Body of pancreas (tissue), 4 donors: ENCODE data around the gene CNKSR2. TPM values are rescaled to one million over a fixed set of nuclear protein-coding genes. Genes with fewer than 3 reads are reported as not detected.

ENCODE experiments used
- ATAC-seq: fragments of 150-250 bp; one replicate; pipeline ENCODE4 v1.9.1; 2016
- DNase-seq, 4 donors: peaks; one replicate each; pipeline ENCODE4 v3.0.0-alpha.2; 2019
- H3K27ac ChIP-seq, 4 donors: fragments of 200-600 bp; sonication (generic); 1 replicate in 3 of 4; 2 replicates in 1 of 4; pipeline versions ENCODE4 v1.5.1 to v1.6.1; 2016 to 2019; ENCODE audit warnings: mild to moderate bottlenecking in 1 of 4, mixed read lengths in 1 of 4, moderate library complexity in 1 of 4
- H3K27me3 ChIP-seq, 2 donors: fragments of 200-600 bp; sonication (generic); one replicate each; pipeline ENCODE4 v1.6.0; 2016; ENCODE audit warnings: mild to moderate bottlenecking in 1 of 2
- H3K36me3 ChIP-seq, 2 donors: fragments of 200-600 bp; sonication (generic); replicated peaks in 1 of 2; 2 replicates each; pipeline ENCODE4 v1.5.1; 2016; ENCODE audit warnings: low read depth in 2 of 2; ENCODE audit not compliant: insufficient read depth in 1 of 2
- H3K4me1 ChIP-seq: fragments of 200-600 bp; sonication (generic); one replicate; pipeline ENCODE4 v1.6.0; 2016
- H3K4me3 ChIP-seq, 2 donors: fragments of 200-600 bp; sonication (generic); 1 replicate in 1 of 2; 2 replicates in 1 of 2; pipeline ENCODE4 v1.5.1; 2016 to 2019
- H3K9me3 ChIP-seq, 3 donors: fragments of 200-600 bp; sonication (generic); 1 replicate in 2 of 3; 2 replicates in 1 of 3; pipeline ENCODE4 v1.5.1; 2016
- POLR2A ChIP-seq, 3 donors: fragments of 450-650 bp; IDR thresholded peaks; one replicate each; pipeline ENCODE4 v1.6.1; 2016; ENCODE audit warnings: antibody characterized with exemption in 3 of 3, mild to moderate bottlenecking in 2 of 3
- WGBS, 2 donors: methylation state at CpG; one replicate each; pipeline ENCODE4 v1.1.5; 2017; 5-methylcytosine and 5-hydroxymethylcytosine counted together
- intact Hi-C: fragments of 100-400 bp; cut with DNase I; formaldehyde crosslinking; loops from one replicate; pipeline ENCODE4 v1.15.1; 2023
- total RNA-seq, 2 donors: library from RNA; depleted of rRNA; stranded (reverse); fragments of >200 nt; gene quantifications; one replicate each; pipeline ENCODE4 v1.1.0, GENCODE V29; 2016
- TF ChIP-seq, protein P1 (sequence below), 7 experiments: fragments of 450-650 bp in 4 of 7; fragments of 200-600 bp in 3 of 7; sonication (generic) in 3 of 7; IDR thresholded peaks; one replicate each; pipeline ENCODE4 v1.5.1; 2016 to 2019; ENCODE audit warnings: antibody characterized with exemption in 7 of 7

Gene CNKSR2
- total RNA-seq, 2 donors from 2014 or later = 9.9 to 60.0 TPM

DNA sequence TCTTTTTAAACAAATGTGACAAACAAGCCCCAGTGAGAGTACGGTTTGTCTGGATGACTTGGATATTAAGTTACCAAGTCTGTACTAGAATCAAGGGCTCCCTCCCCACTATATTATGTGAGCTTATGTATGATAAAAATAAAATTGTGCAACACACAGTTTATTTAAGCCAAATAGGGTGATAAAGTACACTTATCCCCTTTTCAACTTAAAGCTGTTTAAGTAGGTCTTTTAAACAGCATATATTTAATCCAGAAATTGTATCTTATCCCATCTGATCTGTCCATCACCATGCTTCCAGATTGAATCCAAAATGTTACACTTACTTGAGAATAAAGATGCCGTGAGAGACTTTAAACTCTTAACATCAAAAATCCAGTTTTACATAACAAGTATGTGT, 285.9 kb downstream of the CNKSR2 start:
- no peak for TF ChIP-seq POLR2A (IDR thresholded peaks at IDR 0.05)
- TF ChIP-seq, protein P1, sequence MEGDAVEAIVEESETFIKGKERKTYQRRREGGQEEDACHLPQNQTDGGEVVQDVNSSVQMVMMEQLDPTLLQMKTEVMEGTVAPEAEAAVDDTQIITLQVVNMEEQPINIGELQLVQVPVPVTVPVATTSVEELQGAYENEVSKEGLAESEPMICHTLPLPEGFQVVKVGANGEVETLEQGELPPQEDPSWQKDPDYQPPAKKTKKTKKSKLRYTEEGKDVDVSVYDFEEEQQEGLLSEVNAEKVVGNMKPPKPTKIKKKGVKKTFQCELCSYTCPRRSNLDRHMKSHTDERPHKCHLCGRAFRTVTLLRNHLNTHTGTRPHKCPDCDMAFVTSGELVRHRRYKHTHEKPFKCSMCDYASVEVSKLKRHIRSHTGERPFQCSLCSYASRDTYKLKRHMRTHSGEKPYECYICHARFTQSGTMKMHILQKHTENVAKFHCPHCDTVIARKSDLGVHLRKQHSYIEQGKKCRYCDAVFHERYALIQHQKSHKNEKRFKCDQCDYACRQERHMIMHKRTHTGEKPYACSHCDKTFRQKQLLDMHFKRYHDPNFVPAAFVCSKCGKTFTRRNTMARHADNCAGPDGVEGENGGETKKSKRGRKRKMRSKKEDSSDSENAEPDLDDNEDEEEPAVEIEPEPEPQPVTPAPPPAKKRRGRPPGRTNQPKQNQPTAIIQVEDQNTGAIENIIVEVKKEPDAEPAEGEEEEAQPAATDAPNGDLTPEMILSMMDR (IDR thresholded peaks at IDR 0.05) = no peak
- H3K4me3 ChIP-seq = no peak overlapping the region
- no peaks in the 10 kb centered on the region for H3K27me3 ChIP-seq
- DNase-seq (no peak), ATAC-seq (no peak)
- H3K9me3 ChIP-seq = no peaks in the 10 kb centered on the region
- intact Hi-C loops = no loop called here
- 78 to 91% methylated on average over 2 of the region's 2 CpGs for WGBS, 2 donors
- peaks cover 3% of the 10 kb centered on the region for H3K4me1 ChIP-seq
- no peak overlapping the region for H3K27ac ChIP-seq
- no peaks in the 10 kb centered on the region for H3K36me3 ChIP-seq

DNA sequence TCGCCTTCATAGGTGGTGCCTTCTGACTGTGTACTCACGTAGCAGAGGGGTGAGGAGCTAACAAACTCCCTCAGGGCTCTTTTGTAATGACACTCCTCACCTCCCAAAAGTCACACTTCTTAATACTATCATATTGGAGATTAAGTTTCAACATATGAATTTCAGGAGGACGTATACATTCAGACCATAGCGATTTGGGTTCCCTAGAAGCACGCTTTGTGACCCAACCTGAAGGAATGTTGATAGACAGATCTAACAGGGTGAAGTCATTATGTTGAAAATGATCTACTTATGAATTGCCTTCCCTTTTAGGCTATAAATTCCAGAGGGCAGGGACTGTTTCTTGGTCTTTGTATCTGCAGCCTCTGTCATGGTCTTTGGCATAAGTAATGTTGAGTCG, 287.1 kb downstream of the CNKSR2 start:
- intact Hi-C loops = no loop called here
- TF ChIP-seq, protein P1 (IDR thresholded peaks at IDR 0.05) = no peak
- no peak for TF ChIP-seq POLR2A (IDR thresholded peaks at IDR 0.05)

DNA sequence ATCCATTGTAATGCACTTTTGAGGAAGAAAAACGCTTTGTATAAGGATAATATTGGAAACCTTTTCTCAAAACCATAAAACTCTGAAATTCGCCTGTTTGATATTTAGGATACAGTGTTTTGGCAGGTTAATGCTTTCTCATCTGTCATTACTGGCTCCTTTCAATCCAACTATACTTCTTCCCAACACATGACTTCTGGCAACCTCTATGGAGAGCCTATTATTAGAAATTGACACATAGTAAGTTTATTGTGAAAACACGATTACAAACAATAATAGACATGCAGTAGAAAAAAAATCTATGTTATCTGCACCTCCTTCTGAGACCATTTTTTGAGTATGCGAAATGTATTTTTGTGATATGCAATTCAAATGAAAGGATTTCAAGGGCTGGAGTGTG, 288.5 kb downstream of the CNKSR2 start:
- ATAC-seq (no peak), DNase-seq (no peak)
- H3K9me3 ChIP-seq = no peaks in the 10 kb centered on the region
- TF ChIP-seq POLR2A (IDR thresholded peaks at IDR 0.05) = no peak
- TF ChIP-seq, protein P1 (IDR thresholded peaks at IDR 0.05) = no peak
- no peaks in the 10 kb centered on the region for H3K27me3 ChIP-seq
- no peak overlapping the region for H3K27ac ChIP-seq
- WGBS, 2 donors = 69 to 78% methylated on average over 4 of the region's 4 CpGs
- intact Hi-C loops = no loop called here
- H3K4me3 ChIP-seq = no peak overlapping the region
- H3K4me1 ChIP-seq = peaks cover 3% of the 10 kb centered on the region
- H3K36me3 ChIP-seq = no peaks in the 10 kb centered on the region

More for the DNA sequence above, 287.1 kb downstream of the CNKSR2 start:
- H3K36me3 ChIP-seq = no peaks in the 10 kb centered on the region
- H3K4me3 ChIP-seq = no peak overlapping the region
- H3K27me3 ChIP-seq = no peaks in the 10 kb centered on the region
- no peak overlapping the region for H3K27ac ChIP-seq
- H3K4me1 ChIP-seq = peaks cover 3% of the 10 kb centered on the region
- 69 to 88% methylated on average over 6 of the region's 6 CpGs for WGBS, 2 donors
- no peaks in the 10 kb centered on the region for H3K9me3 ChIP-seq
- no peak for DNase-seq
- ATAC-seq = no peak

GRCh38 chrX:21666252-21666651, 292.0 kb downstream of the CNKSR2 start:
- no peak for TF ChIP-seq POLR2A (IDR thresholded peaks at IDR 0.05)
- TF ChIP-seq, protein P1 (IDR thresholded peaks at IDR 0.05) = no peak
- WGBS, 2 donors = 51% methylated on average over 4 of the region's 4 CpGs; no CpG with 5 or more reads in 1 of the 2 donors
- ATAC-seq = no peak

GRCh38 chrX:21666679-21667078, 292.5 kb downstream of the CNKSR2 start:
- WGBS, 2 donors = 52 to 53% methylated on average over 2 to 4 of the region's 4 CpGs
- no peaks in the 10 kb centered on the region for H3K36me3 ChIP-seq
- H3K4me1 ChIP-seq = no peaks in the 10 kb centered on the region
- no peak overlapping the region for H3K27ac ChIP-seq
- H3K4me3 ChIP-seq = no peak overlapping the region
- TF ChIP-seq, protein P1 (IDR thresholded peaks at IDR 0.05) = no peak
- no peak for TF ChIP-seq POLR2A (IDR thresholded peaks at IDR 0.05)
- no peak for DNase-seq
- no peaks in the 10 kb centered on the region for H3K9me3 ChIP-seq
- no peak for ATAC-seq
- H3K27me3 ChIP-seq = no peaks in the 10 kb centered on the region
- intact Hi-C loops = no loop called here

More at GRCh38 chrX:21666252-21666651, 292.0 kb downstream of the CNKSR2 start:
- intact Hi-C loops = no loop called here
- DNase-seq = no peak
- Histone ChIP-seq H3K9me3 (no peaks in the 10 kb centered on the region), H3K27ac (no peak overlapping the region), H3K27me3 (no peaks in the 10 kb centered on the region), H3K36me3 (no peaks in the 10 kb centered on the region), H3K4me3 (no peak overlapping the region), H3K4me1 (no peaks in the 10 kb centered on the region)
